NCI-H69 (cell line): ENCODE measurements around the gene RNF4.

ENCODE experiments used
- DNase-seq: peaks from one replicate; lab custom pipeline; 2025; lab: John Stamatoyannopoulos, UW

The RNF4 gene

DNA sequence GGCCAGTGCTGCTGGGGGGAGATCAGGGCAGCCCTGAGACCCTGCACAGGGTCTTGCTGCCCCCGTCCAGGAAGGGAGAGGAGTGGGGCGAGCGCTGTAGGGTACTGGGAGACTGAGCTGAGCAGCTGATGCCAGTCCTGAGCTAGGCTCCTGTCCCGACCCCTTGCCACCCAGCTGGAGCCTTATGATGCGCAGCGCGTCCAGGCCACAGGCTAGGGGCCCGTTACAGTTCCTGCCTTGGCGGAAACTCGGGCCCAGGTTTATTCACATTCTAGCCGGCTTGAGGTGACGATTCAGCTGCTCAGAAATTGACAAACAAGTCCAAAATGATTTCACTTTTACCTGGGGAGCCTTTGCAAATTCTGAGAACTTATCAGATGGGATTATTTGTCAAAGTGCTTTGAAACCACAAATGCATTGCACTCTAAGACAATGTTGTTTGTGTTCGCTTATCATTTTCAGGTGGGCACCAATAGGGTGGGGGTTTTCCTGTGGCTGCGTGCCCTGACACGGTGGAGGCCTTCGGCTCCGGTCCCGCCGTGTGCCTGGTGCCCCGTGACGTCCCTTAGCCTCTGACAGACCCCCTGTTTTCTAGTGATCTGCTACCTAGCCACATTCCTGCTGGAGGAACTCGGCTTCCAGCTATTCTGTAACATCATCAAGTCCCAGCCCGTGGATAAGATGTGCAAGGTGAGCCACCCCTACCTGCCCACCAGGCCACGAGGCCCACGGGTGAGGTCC, 31.3 kb upstream of the RNF4 start:
- DNase-seq, result no peak

DNA sequence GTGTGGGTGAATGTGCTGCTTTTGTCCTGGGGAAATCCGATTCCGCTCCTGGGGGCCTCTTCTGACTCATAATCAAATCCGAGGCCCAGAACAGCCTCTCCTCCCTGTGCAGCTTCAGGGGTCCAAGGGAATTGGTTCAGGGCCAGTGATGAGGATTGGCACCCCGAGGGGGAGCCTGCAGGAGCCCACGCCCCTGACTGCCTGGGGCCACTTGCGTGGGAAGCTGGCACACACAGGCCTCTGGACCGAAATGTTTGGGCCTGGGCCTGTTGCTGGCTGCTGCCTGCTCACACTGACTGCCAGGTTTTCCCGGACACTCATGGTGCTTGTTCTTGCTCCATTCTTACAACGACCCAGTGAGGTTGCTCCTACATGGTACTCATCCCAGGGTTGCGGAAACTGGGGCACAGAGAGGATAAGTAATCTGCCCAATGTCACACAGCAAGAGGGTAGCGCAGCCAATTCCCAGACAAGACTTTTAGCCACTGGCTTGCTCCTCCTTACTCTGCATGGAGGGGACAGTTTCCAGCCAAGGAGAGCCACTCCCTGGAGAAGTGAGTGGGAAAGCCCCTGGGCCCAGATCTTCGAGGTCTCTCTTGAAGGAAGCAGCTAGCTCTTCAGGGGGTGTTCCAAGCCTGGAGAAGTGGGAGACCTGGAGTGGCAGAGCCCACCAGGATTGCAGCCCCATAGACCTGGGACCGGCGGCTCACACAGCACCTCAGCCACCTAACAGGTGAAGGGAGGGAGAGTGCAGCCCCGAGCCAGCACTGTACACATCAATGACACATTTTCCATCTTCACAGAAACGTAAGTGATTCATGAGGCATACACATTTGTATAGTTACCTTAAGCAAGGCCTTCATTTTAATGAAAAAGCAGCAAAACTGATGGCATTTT, 29.8 kb upstream of the RNF4 start:
- no peak for DNase-seq

DNA sequence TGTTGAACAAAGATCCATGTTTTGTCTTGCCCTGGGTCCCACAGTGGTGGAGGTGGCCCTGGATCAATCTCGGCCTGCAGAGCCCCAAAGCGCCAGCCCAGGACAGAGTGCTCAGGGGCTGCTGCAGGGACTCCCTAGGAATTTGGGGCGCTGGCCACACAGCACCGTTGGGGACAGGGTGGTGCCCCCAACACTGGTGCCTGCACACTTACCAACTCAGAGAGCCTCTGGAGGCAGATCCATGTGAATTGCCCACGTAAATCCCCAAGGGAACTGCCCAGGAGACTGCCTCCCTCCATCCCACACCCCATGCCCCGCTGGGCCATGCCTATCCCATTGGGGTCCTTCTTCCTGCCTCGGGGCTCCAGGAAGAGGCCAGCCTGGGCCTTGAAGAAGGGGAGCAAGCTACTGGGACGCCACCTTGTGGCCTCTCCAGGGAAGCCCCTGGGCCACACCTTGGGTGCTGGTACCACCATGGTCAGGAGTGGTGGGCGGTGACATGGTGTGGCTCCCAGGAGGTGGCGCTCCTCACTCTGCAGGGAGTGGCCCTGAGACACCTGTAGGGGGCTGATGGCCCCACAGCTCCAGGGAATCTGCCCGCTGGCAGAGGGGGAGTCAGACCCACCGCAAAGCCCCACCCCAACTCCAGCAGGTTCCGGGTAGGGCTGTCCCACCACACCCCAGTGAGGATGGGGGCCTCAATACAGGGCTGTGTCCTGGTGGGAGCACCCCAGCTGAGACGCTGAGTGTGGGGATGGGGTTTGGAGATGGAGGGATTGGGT, 27.3 kb upstream of the RNF4 start:
- DNase-seq, result peak; percentile 77

DNA sequence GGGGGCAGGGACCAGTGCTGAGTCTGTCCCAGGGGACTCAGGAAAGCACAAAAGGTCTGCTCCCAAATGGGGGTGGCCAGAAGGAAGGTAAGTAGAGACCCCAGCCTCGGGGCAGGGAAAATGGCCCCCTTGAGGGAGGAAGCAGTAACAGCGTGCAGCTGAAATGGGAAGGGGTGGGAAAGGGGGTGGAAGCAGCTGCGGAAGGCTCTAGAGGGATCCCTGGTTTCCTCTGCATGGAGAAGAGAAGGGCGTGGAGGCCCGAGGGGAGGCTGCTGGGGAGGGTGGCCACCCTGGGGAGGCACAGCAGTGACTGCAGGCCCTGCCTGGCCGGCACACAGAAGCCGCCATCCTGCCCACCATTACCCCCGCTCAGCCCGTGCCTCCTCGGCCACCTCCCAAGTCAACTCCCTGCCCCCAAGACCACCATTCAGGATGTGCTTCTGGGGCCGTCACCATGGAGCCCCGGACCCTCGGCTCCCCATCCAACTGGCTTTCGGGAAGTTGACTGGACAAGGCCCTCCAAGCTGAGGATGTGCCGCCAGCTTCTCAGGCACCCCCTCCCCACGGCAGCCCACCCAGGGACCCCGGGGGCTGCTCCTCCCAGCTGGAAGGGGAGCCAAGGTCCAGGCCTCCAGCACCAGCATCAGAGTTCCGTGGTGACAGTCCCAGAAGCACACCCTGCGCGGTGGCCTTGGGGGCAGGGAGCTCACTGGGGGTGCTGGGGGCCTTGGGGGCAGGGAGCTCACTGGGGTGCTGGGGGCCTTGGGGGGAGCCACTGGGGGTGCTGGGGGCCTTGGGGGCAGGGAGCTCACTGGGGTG, 26.5 kb upstream of the RNF4 start:
- peak; percentile 20 for DNase-seq

DNA sequence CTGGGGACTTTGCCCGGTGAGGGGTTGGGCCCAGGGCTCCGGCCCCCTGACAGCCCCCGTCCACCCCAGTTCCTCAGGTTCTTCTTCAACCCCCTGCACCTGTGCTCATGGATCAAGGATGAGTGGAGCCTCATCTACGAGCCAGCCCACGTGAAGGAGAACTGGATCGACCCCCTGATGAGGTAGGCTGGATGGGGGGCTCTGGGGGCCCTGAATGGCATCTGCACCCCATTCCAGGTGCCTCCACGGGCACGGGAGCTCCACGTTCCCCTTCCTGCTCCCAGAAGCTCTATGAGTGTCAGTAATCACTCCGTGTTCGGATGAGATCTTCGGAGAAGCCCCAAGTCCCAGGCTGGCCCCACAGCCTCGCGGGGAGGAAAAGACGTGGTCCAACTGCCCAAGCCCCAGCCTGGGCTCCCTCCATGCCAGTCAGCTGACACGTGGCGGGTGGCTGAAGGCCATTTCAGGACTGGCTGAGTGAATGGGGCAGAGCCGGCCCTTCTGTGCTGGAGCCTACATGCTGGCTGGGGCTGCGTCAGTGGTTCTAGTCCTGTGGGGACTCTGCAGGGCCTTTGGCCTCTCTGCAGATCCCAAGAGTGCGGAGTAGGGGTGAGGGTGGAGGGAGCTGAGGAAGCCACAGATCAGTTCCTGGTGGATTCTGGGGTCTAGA, 25.7 kb upstream of the RNF4 start:
- DNase-seq, result no peak

DNA sequence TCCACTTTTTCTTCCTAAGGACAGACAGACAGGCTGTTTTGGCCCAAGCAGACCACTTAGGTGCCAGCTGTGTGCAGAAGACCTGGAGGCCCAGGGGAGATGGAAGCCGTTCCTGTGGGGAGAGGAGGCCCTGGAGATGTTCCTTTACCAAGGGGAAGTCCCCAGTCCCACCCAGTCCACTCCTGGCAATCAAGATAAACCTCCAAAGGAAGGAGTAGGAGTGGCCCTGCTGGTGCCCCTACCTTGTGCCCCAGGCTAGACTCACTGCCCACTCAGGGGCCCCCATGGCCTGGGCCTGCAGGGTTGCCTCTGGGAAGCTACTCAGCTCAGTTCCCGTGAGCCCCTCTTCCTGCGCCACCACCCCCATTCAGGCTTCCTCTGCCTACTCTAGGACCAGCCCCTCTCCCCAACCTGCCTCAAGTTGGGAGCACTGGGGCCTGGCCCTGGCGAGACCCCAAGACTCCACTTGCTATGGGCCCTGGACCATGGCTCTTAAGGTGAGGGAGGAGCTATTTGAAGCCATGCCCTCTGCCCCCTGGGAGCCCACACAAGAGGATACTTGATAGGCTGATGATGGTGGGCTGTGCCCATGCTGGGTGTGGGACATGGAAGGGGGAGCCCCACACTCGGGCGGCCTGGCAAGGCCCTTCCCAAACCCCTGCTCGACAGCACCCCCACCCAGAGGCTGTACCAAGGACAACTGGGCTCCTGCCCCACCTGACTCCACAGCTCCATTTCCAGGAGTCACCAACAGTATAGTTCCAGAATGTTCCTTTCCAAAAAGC, 24.8 kb upstream of the RNF4 start:
- no peak for DNase-seq

DNA sequence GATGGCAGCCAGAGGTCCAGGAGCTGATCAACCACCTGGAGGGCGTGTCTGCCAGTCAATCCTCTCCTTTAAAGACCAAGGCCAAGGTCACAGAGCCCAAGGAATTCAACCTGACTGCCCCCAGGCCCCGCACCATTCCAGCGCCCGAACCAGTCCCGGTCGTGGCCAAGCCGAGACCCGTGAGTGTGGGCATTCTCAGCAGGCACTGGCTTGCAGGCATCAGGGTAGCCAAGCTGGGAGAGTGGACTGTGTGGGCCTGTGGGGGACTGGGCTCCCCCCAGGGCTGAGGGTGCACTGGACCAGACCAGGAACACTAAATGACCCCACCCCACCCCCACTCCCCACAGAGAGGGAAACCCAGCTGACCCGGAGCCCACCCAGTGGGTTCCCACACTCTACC, 23.8 kb upstream of the RNF4 start:
- DNase-seq, result no peak

DNA sequence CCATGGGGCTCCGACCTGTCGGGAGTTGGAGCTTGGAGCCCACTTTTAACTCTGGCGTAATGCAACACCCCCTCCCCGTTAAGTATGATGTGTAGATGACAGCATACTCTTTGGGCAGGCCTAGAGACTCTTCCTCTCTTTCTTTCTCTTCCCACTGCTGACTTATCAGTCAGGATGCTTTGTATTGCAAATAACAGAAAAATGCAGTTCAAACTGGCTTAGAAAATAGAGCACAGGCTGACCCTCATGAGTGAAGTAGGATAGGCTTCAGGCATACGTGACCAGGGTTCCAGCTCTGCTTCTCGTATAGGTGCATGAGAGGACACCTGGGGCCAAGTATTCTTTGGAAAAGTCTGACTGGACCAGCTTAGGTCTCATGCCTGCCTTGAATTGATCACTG, 23.3 kb upstream of the RNF4 start:
- DNase-seq, result no peak

DNA sequence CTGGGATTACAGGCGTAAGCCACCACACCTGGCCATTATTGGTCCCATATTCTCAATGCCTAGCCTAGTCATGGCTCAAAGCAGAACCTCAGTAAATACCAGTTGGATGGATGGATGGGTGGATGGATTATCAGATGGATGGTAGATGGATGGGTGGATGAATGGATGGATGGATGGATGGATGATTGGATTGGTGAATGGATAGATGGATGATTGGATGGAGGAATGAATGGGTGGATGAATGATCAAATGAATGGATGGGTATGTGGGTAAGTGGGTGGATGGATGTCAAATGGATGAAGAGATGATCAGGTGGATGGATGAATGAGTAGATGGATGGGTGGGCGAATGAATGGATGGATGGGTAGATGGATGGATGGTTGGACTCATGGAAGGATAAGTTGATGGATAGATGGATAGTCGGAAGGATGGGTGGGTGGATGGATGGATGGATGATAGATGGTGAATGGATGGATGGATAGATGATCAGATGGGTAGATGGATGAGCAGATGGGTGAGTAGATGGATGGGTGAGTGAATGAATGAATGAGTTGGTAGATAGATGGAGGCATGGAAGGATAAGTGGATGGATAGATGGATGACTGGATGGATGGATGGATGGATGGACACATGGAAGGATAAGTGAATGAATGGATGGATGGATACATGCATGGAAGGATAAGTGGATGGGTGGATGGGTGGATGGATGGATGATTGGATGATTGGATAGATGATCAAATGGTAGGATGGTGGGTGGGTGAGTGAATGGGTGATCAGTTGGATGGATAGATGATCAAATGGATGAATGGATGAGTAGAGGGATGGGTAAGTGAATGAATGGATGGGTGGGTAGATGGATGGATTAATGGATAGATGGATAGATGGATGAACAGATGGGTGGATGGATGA, 22.0 kb upstream of the RNF4 start:
- DNase-seq, result no peak

DNA sequence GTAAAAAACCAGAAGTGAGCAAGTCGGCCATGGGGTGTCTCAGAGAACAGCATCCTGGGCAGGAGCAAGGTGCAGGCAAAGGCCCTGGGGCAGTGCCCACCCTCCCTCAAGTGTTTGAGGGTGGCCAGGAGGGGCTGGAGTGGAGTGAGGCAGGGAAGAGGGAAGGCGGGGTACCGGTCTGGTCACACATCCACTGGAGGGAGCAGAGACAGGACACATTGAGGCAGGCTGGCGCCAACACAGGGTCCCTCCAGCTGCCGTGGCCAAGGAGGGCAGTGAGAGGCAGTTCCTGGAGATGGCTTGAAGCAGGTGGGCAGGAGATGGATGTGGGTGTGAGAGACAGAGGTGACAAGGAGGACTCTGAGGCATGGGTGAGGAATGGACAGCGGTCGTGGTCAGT, 20.3 kb upstream of the RNF4 start:
- no peak for DNase-seq

DNA sequence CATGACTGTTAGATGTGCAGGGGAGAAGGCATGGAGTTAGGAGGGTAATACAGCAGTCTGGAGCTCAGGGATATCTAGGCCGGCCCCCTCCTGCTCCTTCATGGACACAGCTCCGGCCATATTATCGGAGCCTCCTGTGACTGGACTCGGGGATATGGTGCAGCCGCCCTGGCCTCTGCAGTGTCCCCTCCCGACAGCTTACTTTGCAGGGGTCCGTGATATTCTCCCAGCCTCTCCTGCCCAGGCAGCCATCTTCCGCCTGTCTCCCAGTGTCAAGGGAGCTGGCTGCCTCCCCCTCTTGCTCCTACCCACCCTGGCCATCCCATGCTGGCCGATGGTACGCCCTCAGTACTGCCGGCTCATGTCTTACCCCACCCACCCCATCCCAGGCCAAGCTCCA, 19.9 kb upstream of the RNF4 start:
- no peak for DNase-seq

DNA sequence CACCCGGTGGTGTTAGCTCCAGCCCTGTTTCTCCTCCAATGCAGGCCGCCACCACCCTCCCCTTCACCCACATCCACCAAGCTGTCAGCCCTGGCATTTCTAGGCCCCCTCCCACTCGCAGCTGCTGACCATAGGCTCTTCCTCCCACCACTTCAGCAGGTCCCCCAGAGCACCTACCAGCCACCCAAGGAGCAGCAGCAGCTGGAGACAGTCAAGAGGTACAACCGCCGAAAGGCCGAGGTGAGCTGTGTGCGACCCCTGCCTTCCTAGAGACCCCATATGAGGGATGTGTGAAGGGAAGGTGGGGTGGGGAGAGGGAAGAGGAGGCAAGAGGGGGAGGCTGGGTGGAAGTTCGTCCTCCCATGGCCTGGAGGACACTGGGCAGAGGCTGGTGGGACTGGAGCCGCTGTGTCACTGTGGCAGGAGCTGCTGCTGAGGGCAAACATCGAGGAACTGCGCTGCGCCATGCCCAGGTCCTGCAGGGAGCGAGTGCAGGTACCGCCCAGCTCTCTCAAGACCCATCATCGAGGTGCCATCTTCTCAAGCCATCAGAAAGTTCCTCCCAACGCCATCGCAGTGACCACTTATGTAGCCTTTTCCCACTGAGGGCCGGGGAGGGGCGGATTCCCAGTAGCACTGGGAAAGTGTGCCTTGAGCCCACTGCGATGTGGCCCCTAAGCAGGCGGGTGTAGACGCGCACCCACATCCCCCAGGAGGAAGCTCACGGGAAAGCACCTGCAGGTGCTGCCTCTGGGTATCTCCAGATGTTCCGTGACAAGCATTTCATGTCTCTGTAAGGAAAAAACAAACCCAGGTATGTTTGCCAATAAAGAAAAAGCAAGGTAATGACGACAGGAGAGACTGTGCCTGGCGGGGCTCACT, 19.2 kb upstream of the RNF4 start:
- no peak for DNase-seq

DNA sequence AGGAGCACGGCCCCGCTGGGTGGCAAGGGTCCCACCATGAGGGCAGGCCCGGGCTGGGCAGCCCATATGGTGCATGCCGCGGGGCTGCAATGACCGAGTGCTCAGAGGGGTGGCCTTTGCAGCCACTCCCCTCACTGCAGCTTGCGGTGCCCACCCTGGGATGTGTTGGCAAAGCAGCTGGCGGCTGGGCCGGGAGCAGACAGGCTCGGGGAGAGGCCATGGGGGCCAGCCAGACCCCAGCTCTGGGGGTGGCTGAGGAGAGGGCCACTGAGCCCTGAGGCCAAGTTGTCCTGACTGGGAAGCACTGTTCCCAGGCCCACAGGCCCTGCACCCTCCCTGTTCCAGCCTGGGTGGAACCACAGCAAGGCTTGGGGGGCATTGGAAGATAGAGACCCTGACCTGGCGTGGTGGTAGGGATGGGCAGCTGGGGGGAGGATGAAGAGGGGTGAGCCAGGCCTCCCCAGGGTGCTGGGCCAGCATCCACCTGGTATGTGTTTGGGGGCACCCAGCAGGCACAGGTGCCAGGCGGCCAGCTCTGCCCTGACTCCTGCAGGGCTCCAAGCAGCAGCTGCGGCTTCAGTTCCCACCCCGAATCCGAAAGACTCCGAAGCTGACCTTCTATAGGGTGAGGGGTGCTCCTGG, 18.4 kb upstream of the RNF4 start:
- DNase-seq, result no peak

DNA sequence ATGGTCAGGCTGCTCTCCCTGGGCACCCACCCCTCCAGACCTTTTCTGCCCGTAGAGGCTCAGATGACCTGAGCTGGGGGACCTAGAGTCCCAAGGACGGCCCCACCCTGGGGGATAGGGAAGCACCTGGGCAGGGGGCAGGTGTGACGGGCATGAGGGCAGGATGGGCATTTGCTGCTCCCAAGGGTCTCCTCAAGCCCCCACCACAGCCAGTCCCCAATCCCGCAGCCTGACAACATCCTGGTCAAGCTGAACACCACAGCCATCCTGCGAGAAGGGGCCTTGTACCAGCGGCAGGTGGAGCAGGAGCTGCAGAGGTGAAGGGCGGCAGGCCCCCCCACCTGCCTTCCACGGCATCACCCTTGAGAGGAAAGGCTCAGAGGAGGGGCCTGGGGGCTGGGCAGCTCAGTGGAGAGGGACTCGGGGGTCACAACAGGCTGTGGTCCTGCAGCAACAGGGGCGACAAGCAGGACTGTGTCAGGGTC, 17.8 kb upstream of the RNF4 start:
- DNase-seq, result no peak

DNA sequence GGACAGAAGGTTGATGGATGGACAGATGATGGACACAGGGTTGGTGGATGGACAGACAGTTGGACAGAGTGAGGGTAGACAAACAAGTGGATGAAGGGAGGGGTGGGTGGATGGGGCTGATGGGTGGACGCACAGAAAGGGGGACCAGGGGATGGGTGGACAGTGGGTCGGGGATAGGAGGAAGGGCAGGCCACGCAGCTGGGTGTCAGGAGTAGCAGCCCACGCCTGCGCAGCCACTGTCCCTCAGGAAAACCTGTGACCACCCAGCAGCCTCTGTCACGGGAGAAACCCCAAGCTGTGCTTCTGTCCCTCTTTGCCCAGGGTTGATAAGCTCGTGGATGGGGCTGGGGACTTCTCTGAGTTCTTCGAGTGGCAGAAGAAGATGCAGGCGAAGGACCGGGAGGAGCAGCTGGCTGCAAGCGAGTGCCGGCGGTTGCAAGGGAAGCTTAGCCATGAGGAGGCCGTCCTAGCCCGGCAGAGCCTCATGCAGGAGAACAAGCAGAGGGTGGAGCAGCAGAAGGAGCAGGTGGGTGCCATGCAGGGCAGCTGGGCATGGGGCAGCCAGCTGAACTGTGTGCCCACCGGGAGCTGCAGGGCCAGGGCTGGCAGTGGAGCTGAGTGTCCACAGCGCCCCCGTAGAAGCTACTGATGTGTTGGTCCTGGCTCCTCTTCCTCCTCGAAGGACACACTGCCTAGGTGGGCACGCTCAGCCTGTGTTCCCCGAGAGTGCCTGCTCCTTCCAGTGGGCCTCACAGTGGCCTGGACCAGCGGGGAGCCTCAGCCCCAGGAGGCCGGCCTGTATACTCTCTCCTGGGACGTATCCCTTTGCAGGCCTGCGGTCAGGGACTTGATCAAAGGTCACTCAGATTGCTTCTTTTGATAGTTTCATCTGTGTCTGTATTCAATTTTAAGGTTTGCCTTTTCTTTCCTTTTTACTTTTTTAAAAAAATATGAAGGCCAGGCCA, 16.8 kb upstream of the RNF4 start:
- no peak for DNase-seq

DNA sequence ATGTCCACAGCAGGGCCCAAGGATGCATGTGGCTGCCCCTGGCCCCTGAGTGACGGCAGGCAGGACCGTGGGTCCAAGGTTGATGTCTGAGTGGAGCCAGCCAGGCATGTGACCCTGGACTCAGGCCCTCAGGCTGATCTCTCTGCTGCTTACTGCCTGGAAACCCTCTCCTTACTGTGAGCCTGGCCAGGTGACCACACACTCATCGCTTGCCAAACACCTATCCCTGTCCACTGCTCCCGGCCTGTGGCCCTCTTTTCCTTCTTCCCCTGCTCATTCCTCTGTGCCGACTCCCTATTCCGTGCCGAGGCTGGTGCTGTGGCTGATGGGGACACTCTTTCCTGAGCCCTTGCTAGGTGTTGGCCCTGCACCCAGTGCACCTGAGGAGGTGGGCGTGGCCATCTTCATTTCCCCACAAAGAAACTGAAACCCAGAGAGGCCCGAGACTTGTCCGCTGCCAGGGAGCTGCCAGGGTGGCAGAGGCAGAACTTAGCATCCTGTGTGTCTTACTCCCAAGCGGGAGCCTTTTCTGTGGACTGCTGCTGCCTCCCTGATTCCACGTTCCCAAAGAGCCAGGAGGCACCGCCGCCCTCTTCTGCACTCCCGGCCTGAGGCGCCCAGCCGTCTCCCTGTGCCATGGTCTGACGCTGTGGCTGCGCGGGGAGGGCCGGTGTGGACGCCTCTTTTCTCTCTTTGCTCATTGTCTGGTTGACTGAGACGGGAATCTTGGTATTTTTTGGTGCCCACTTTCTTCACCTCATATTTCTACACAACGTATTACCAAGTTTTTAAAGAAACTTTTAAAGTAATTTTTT, 11.2 kb upstream of the RNF4 start:
- DNase-seq, result no peak
